Mesenchymal stem cell (in vitro differentiated cells and primary cell): ENCODE data around the gene PIGR.

ENCODE experiments used
- DNase-seq: peaks from one replicate; pipeline ENCODE4 v3.0.0-alpha.2; 2013
- H2AFZ ChIP-seq: one replicate; pipeline ENCODE4 v1.6.1; 2013; ENCODE audit warnings: low read depth, mild to moderate bottlenecking, control low read depth, inconsistent platforms, low read length, moderate library complexity
- H2AK5ac ChIP-seq: 2 replicates; pipeline ENCODE4 v1.6.1; 2013; ENCODE audit warnings: low read length, moderate library complexity, mild to moderate bottlenecking, inconsistent platforms; ENCODE audit not compliant: severe bottlenecking
- H2BK120ac ChIP-seq: one replicate; pipeline ENCODE4 v1.6.1; 2013; ENCODE audit warnings: low read depth, mild to moderate bottlenecking, inconsistent platforms, low read length, moderate library complexity
- H2BK12ac ChIP-seq, 2 experiments: one replicate each; pipeline ENCODE4 v1.6.1; 2013; ENCODE audit warnings: inconsistent platforms in 2 of 2, low read length in 2 of 2, mild to moderate bottlenecking in 2 of 2, moderate library complexity in 2 of 2, control low read depth in 1 of 2
- H2BK15ac ChIP-seq: one replicate; pipeline ENCODE4 v1.6.1; 2013; ENCODE audit warnings: mild to moderate bottlenecking, low read depth, inconsistent platforms; ENCODE audit not compliant: poor library complexity, severe bottlenecking
- H2BK5ac ChIP-seq: 2 replicates; pipeline ENCODE4 v1.6.1; 2013; ENCODE audit warnings: low read depth, mild to moderate bottlenecking, low read length, control low read depth, inconsistent platforms; ENCODE audit not compliant: poor library complexity, severe bottlenecking
- H3K14ac ChIP-seq, 2 experiments: one replicate each; pipeline ENCODE4 v1.6.1; 2013; ENCODE audit warnings: inconsistent platforms in 2 of 2, low read length in 2 of 2, control low read depth in 1 of 2, mild to moderate bottlenecking in 1 of 2, moderate library complexity in 1 of 2
- H3K18ac ChIP-seq, 2 experiments: one replicate each; pipeline ENCODE4 v1.6.1; 2013; ENCODE audit warnings: inconsistent platforms in 2 of 2, low read length in 2 of 2, control low read depth in 1 of 2, low read depth in 1 of 2, mild to moderate bottlenecking in 1 of 2
- H3K23ac ChIP-seq, 2 experiments: one replicate each; pipeline ENCODE4 v1.6.1; 2013; ENCODE audit warnings: inconsistent platforms in 2 of 2, low read length in 2 of 2, mild to moderate bottlenecking in 2 of 2, moderate library complexity in 2 of 2, control low read depth in 1 of 2
- H3K27ac ChIP-seq: 2 replicates; pipeline ENCODE4 v1.5.1; 2013; ENCODE audit warnings: mild to moderate bottlenecking, moderate library complexity, low read length, control low read depth, inconsistent platforms; ENCODE audit not compliant: poor library complexity, severe bottlenecking
- H3K27me3 ChIP-seq, 2 experiments: 2 replicates each; pipeline versions ENCODE4 v1.6.1 to v1.7.0; 2013; ENCODE audit warnings: low read length in 2 of 2, mild to moderate bottlenecking in 2 of 2, moderate library complexity in 2 of 2, control low read depth in 1 of 2, inconsistent platforms in 1 of 2; ENCODE audit not compliant: control insufficient read depth in 1 of 2, insufficient read depth in 1 of 2
- H3K36me3 ChIP-seq, 2 experiments: 2 replicates each; pipeline versions ENCODE4 v1.6.1 to v1.7.0; 2013; ENCODE audit warnings: low read length in 2 of 2, control low read depth in 1 of 2, inconsistent platforms in 1 of 2, low read depth in 1 of 2, mild to moderate bottlenecking in 1 of 2; ENCODE audit not compliant: insufficient read depth in 2 of 2, control insufficient read depth in 1 of 2
- H3K4ac ChIP-seq, 2 experiments: one replicate each; pipeline ENCODE4 v1.6.1; 2013; ENCODE audit warnings: inconsistent platforms in 2 of 2, low read length in 2 of 2, mild to moderate bottlenecking in 2 of 2, moderate library complexity in 2 of 2, control low read depth in 1 of 2, low read depth in 1 of 2
- H3K4me1 ChIP-seq: 2 replicates; pipeline ENCODE4 v1.6.1; 2013; ENCODE audit warnings: low read depth, low read length, control low read depth; ENCODE audit not compliant: control insufficient read depth, insufficient read depth
- H3K4me2 ChIP-seq: 2 replicates; pipeline ENCODE4 v1.6.1; 2013; ENCODE audit warnings: low read length, mild to moderate bottlenecking, inconsistent platforms; ENCODE audit not compliant: poor library complexity, severe bottlenecking
- H3K4me3 ChIP-seq, 2 experiments: 2 replicates each; pipeline versions ENCODE4 v1.5.1 to v1.7.0; 2013; ENCODE audit warnings: low read length in 2 of 2, mild to moderate bottlenecking in 2 of 2, control low read depth in 1 of 2, low read depth in 1 of 2; ENCODE audit not compliant: insufficient read depth in 1 of 2
- H3K79me1 ChIP-seq: replicated peaks from 2 replicates; pipeline ENCODE4 v1.6.1; 2013; ENCODE audit warnings: mild to moderate bottlenecking, control low read depth, low read length, inconsistent platforms; ENCODE audit not compliant: poor library complexity, severe bottlenecking
- H3K9ac ChIP-seq: 2 replicates; pipeline ENCODE4 v1.7.0; 2013; ENCODE audit warnings: mild to moderate bottlenecking, low read length, moderate library complexity
- H3K9me3 ChIP-seq: 2 replicates; pipeline ENCODE4 v1.7.0; 2013; ENCODE audit warnings: mild to moderate bottlenecking, low read length; ENCODE audit not compliant: control insufficient read depth
- H4K8ac ChIP-seq: one replicate; pipeline ENCODE4 v1.6.1; 2013; ENCODE audit warnings: inconsistent platforms, mild to moderate bottlenecking, low read length, moderate library complexity
- H4K91ac ChIP-seq: one replicate; pipeline ENCODE4 v1.6.1; 2013; ENCODE audit warnings: mild to moderate bottlenecking, low read length, inconsistent platforms
- WGBS: methylation state at CpG from one replicate; pipeline ENCODE4 v1.1.7; 2013; ENCODE audit warnings: mixed read lengths; 5-methylcytosine and 5-hydroxymethylcytosine counted together

The PIGR gene

GRCh38 chr1:206952171-206952570 is 5.9 kb upstream of the PIGR start:
- H3K18ac ChIP-seq: no peak overlapping the region
- H3K4me2 ChIP-seq: peak overlapping the region; percentile 56
- no peak overlapping the region for H3K4ac ChIP-seq
- no peak overlapping the region for H2BK12ac ChIP-seq
- H4K91ac ChIP-seq: no peak overlapping the region
- no peaks in the 10 kb centered on the region for H3K36me3 ChIP-seq
- no peak overlapping the region for H3K14ac ChIP-seq
- H3K27me3 ChIP-seq: peaks cover 0 to 64% of the 10 kb centered on the region in 2 experiments
- no peaks in the 10 kb centered on the region for H3K79me1 ChIP-seq
- H3K4me3 ChIP-seq: no peak overlapping the region
- peak overlapping the region; percentile 51 for H2AK5ac ChIP-seq
- 76% methylated on average over 4 of the region's 4 CpGs for WGBS
- H2BK5ac ChIP-seq: peak overlapping the region; percentile 82
- peak overlapping the region; percentile 91 for H3K27ac ChIP-seq
- DNase-seq: no peak
- no peak overlapping the region for H2BK120ac ChIP-seq
- H3K9ac ChIP-seq: no peak overlapping the region
- H3K9me3 ChIP-seq: peaks cover 8% of the 10 kb centered on the region
- H2BK15ac ChIP-seq: no peak overlapping the region
- no peak overlapping the region for H2AFZ ChIP-seq
- H3K4me1 ChIP-seq: peaks cover 27% of the 10 kb centered on the region
- H3K23ac ChIP-seq: no peak overlapping the region
- no peak overlapping the region for H4K8ac ChIP-seq

GRCh38 chr1:206951318-206952100 is 5.2 kb upstream of the PIGR start:
- Histone ChIP-seq H3K4ac (no peak overlapping the region), H3K79me1 (no peaks in the 10 kb centered on the region), H3K23ac (no peak overlapping the region), H2BK5ac (peak overlapping the region; percentile 57), H3K27me3 (peaks cover 0 to 65% of the 10 kb centered on the region in 2 experiments), H2AK5ac (peak overlapping the region; percentile 51), H3K4me2 (peak overlapping the region; percentile 56), H3K36me3 (no peaks in the 10 kb centered on the region), H3K4me1 (peaks cover 27% of the 10 kb centered on the region), H3K14ac (no peak overlapping the region), H3K9me3 (peaks cover 8% of the 10 kb centered on the region), H3K9ac (no peak overlapping the region), H3K18ac (no peak overlapping the region), H4K91ac (no peak overlapping the region), H3K27ac (peak overlapping the region; percentile 91), H2BK120ac (no peak overlapping the region), H2BK12ac (no peak overlapping the region), H3K4me3 (no peak overlapping the region), H2BK15ac (no peak overlapping the region), H4K8ac (no peak overlapping the region), H2AFZ (no peak overlapping the region)
- DNase-seq: no peak
- 95% methylated on average over 4 of the region's 4 CpGs for WGBS

GRCh38 chr1:206949641-206950040 is 3.4 kb upstream of the PIGR start:
- Histone ChIP-seq H2AFZ (no peak overlapping the region), H4K8ac (no peak overlapping the region), H3K27ac (no peak overlapping the region), H2BK120ac (no peak overlapping the region), H3K4me3 (no peak overlapping the region), H3K23ac (no peak overlapping the region), H2BK5ac (no peak overlapping the region), H2BK12ac (no peak overlapping the region), H3K9ac (no peak overlapping the region), H3K9me3 (peaks cover 8% of the 10 kb centered on the region), H3K4me2 (no peak overlapping the region), H3K4ac (no peak overlapping the region), H2BK15ac (no peak overlapping the region), H3K79me1 (no peaks in the 10 kb centered on the region), H3K36me3 (no peaks in the 10 kb centered on the region), H3K4me1 (peaks cover 25% of the 10 kb centered on the region), H3K14ac (no peak overlapping the region), H4K91ac (no peak overlapping the region), H3K27me3 (peaks cover 7 to 67% of the 10 kb centered on the region in 2 experiments), H3K18ac (no peak overlapping the region), H2AK5ac (peak overlapping the region; percentile 10)
- 71% methylated on average over 5 of the region's 5 CpGs for WGBS
- no peak for DNase-seq

GRCh38 chr1:206949208-206949607 is 2.9 kb upstream of the PIGR start:
- H3K4me2 ChIP-seq: no peak overlapping the region
- no peak overlapping the region for H3K14ac ChIP-seq
- H3K4ac ChIP-seq: no peak overlapping the region
- 86% methylated on average over 4 of the region's 4 CpGs for WGBS
- no peak overlapping the region for H3K27ac ChIP-seq
- H4K91ac ChIP-seq: no peak overlapping the region
- H3K23ac ChIP-seq: no peak overlapping the region
- no peak overlapping the region for H4K8ac ChIP-seq
- H3K79me1 ChIP-seq: no peaks in the 10 kb centered on the region
- no peak for DNase-seq
- H2AFZ ChIP-seq: no peak overlapping the region
- H2BK12ac ChIP-seq: no peak overlapping the region
- no peak overlapping the region for H2BK15ac ChIP-seq
- no peak overlapping the region for H3K9ac ChIP-seq
- H3K27me3 ChIP-seq: peaks cover 7 to 65% of the 10 kb centered on the region in 2 experiments
- H3K4me3 ChIP-seq: no peak overlapping the region
- no peak overlapping the region for H2AK5ac ChIP-seq
- no peak overlapping the region for H3K18ac ChIP-seq
- H2BK5ac ChIP-seq: no peak overlapping the region
- H3K9me3 ChIP-seq: peaks cover 8% of the 10 kb centered on the region
- no peak overlapping the region for H2BK120ac ChIP-seq
- H3K4me1 ChIP-seq: peaks cover 24% of the 10 kb centered on the region
- H3K36me3 ChIP-seq: no peaks in the 10 kb centered on the region
